HG02798 (cell line): ENCODE data around the gene LAD1.

ENCODE experiments used
- ATAC-seq: cut with Tn5 transposase; IDR thresholded peaks from one replicate; pipeline ENCODE4 v1.9.1; 2021; ENCODE audit warnings: mild to moderate bottlenecking; ENCODE audit not compliant: unreplicated experiment, poor library complexity

LAD1 gene

DNA sequence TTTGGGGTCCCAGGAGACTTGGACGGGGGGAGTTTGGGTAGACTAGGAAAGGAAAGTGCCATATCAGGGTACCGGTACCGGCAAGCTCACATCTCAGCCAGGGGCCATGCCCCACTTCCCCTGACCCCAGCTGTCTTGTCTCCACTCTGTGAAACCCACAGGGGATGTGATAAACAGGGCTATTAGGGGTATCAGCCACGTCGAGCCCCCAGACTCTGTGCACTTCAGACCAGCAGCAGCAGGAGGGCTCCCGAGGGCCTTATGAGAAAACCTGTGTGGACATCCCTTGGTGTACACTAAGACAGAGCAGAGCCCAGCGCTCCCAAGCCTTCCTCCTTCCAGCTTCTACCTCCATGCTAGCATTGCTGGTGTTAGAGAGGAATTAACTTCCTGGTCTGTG lies 68.0 kb downstream of the LAD1 start:
- ATAC-seq: no peak
